ENCODE data around the gene CHN2.

CHN2 gene

DNA sequence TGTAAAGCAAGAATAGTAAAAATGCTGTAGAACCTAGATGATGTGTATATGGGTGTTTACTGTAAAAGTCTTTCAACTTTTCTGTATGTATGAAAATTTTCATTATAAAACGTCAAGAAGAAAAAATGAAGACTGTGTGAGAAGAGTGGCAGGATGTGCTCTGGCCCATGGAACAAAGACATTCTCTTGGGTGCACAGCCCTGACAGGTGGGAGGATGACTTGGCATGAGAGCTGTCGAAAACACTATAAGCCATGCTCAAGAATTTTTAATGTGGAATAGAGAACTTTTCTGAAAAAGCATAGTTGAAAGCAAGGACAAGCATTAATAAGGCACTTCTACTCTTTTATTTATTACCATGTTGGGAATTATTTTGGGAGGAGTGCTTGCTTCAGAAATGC, 185.0 kb downstream of the CHN2 start:
- H3K9me3 ChIP-seq (ENCODE audit: insufficient read depth, low read depth, low read length) = no peaks in the 10 kb centered on the region
- no peak overlapping the region for H3K9ac ChIP-seq (ENCODE audit: low read depth, low read length)
- no peak overlapping the region for H3K4me3 ChIP-seq (ENCODE audit: low read length)
- peaks cover 4% of the 10 kb centered on the region; the same call in 1 of the 2 replicates for H3K4me1 ChIP-seq (ENCODE audit: insufficient read depth, low read length)
- no peaks in the 10 kb centered on the region for H3K27me3 ChIP-seq (ENCODE audit: insufficient read depth, low read length)
- H3K27ac ChIP-seq (ENCODE audit: low read length) = no peak overlapping the region
- H3K36me3 ChIP-seq (ENCODE audit: insufficient read depth, low read depth, low read length) = no peaks in the 10 kb centered on the region

DNA sequence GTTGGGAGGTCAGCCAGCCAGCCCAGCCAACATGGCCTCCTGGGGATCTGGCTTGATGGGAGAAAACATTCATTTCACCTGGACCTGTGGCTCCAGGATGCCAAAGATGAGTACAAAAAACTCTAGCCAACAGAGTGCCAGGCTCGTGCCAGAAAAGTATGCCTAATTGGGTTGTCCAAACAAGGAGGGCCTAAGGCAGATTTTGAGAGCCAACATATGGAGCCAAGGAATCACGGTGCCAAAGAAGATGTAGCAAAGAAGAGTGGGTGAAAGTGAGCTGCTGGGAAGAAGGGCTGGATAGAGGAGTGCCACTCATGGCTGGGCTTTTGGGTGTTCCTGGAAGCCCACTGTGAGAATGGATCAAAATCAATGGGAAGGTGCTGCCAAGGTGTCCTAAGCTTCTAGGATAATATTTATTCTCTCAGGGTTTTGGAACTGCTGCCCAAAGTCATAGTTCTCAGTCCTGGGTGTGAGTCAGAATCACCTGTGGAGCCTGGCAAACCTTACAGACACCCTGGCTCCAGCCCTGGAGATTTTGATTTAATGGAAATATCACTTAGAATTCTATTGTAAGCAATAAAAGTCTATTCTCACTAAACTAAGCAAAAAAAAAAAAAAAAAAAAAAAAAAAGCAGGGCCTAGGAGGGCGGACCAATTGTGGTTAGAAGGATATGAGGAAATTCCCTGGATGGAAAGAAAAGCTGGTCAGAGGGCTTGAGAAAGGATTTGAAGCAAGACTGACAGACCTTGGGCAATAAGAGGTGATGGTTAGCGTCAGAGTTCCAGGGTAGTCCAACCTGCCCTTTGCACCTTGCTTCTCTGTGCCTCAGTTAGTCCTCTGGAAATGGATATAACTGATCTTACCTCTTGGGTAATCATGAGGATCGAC, 186.9 kb downstream of the CHN2 start:
- Histone ChIP-seq H3K27ac (ENCODE audit: low read length) (no peak overlapping the region), H3K4me1 (ENCODE audit: insufficient read depth, low read length) (no peaks in the 10 kb centered on the region), H3K36me3 (ENCODE audit: insufficient read depth, low read depth, low read length) (no peaks in the 10 kb centered on the region), H3K9me3 (ENCODE audit: insufficient read depth, low read depth, low read length) (no peaks in the 10 kb centered on the region), H3K4me3 (ENCODE audit: low read length) (no peak overlapping the region), H3K9ac (ENCODE audit: low read depth, low read length) (no peak overlapping the region), H3K27me3 (ENCODE audit: insufficient read depth, low read length) (no peaks in the 10 kb centered on the region)

DNA sequence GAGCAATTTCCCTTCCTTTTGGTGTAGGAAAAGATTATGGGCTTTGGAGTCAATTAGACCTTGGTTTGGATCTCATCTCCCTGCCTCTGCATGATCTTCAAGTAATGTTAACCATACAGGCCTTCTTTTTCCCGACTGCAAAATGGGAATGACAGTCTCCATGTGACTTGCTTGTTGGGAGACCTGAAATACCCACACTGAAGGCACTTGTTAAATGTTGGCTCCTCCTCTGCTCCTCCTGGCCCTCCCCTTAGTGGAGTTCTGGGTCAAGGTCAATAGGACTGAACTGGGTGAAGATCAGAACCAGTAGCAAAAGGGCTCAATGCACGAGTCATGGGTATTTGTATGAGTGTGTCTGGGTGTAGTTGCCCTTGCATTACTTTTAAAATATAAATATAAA, 189.7 kb downstream of the CHN2 start:
- H3K4me3 ChIP-seq (ENCODE audit: low read length) = no peak overlapping the region
- no peak overlapping the region for H3K9ac ChIP-seq (ENCODE audit: low read depth, low read length)
- no peak overlapping the region for H3K27ac ChIP-seq (ENCODE audit: low read length)
- no peaks in the 10 kb centered on the region for H3K36me3 ChIP-seq (ENCODE audit: insufficient read depth, low read depth, low read length)
- no peaks in the 10 kb centered on the region for H3K4me1 ChIP-seq (ENCODE audit: insufficient read depth, low read length)
- H3K9me3 ChIP-seq (ENCODE audit: insufficient read depth, low read depth, low read length) = no peaks in the 10 kb centered on the region
- no peaks in the 10 kb centered on the region for H3K27me3 ChIP-seq (ENCODE audit: insufficient read depth, low read length)

DNA sequence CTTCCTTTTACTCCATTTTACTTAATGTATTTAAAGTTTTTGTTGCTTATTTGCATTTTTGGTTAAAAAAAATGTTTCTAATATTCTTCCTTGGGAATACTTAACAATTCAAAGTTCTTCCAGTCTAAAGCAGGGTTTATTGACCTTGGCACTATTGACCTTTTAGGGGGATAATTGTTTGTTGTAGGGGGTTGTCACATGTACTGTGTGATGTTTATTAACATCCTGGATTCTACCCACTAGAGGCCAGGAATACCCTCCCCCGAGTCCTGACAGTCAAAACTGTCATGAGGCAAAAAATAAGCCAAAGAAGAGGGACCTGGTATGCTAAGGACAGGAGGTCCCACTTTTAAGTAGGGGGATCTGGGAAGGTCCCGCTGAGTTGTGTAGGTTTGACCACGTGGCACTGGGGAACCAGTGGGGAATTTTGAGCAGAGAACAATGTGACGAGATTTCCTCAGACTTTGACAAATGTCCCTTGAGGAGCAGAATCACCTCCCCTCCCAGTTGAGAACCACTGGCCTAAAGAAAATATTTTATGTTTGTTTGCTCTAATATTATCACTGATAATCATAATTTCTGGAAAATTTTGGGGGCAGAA, 190.7 kb downstream of the CHN2 start:
- no peak overlapping the region for H3K4me3 ChIP-seq (ENCODE audit: low read length)
- H3K36me3 ChIP-seq (ENCODE audit: insufficient read depth, low read depth, low read length) = no peaks in the 10 kb centered on the region
- no peaks in the 10 kb centered on the region for H3K4me1 ChIP-seq (ENCODE audit: insufficient read depth, low read length)
- no peak overlapping the region for H3K27ac ChIP-seq (ENCODE audit: low read length)
- H3K9ac ChIP-seq (ENCODE audit: low read depth, low read length) = no peak overlapping the region
- no peaks in the 10 kb centered on the region for H3K9me3 ChIP-seq (ENCODE audit: insufficient read depth, low read depth, low read length)
- H3K27me3 ChIP-seq (ENCODE audit: insufficient read depth, low read length) = no peaks in the 10 kb centered on the region

DNA sequence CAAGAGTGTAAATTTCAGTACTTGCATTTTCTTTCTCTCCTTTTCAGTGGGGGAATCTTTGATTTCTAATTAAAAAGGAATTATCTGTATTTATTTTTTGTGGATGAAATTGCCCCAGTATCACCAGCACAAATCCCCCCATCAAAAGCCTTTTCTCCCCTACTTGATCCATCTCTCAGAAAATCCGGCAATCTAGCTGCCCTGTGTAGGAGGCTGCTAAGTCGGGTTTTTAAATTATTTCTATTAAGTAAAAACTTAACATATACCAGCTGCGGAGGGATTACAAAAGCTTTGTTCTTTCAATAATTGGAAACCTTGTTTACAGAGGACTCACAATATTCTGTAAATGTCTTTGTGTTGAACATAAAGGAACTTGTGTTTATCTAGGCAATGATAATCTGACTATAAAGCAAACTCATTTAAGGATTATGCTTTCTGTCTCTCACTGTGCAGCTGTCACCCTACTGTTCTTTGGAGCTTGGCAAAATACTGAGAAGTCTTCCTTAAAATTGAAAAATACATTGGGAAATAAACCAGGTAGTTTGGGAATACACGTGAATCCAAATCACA, 191.7 kb downstream of the CHN2 start:
- no peaks in the 10 kb centered on the region for H3K36me3 ChIP-seq (ENCODE audit: insufficient read depth, low read depth, low read length)
- H3K9me3 ChIP-seq (ENCODE audit: insufficient read depth, low read depth, low read length) = no peaks in the 10 kb centered on the region
- H3K4me3 ChIP-seq (ENCODE audit: low read length) = no peak overlapping the region
- no peaks in the 10 kb centered on the region for H3K27me3 ChIP-seq (ENCODE audit: insufficient read depth, low read length)
- H3K9ac ChIP-seq (ENCODE audit: low read depth, low read length) = no peak overlapping the region
- no peaks in the 10 kb centered on the region for H3K4me1 ChIP-seq (ENCODE audit: insufficient read depth, low read length)
- no peak overlapping the region for H3K27ac ChIP-seq (ENCODE audit: low read length)

DNA sequence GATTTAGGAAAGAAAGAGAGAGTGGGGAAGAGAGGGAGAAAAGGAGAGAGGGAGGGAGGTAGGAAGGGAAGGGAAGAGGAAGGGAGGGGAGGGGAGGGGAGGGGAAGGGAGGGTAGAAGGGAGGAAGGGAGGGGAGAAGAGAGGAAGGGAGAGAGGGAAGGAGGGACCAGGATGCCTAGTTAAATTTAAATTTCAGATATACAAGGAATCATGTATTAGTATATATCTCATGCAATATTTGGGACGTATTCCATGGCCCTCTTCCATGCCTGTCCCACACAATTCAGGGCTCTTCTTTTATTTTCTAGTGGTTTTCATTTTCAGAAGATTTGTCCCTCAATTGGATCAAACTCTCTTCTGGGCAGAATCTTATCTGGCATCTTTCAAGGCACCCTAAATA, 196.7 kb downstream of the CHN2 start:
- Histone ChIP-seq H3K4me1 (ENCODE audit: insufficient read depth, low read length) (no peaks in the 10 kb centered on the region), H3K27ac (ENCODE audit: low read length) (no peak overlapping the region), H3K4me3 (ENCODE audit: low read length) (no peak overlapping the region), H3K36me3 (ENCODE audit: insufficient read depth, low read depth, low read length) (no peaks in the 10 kb centered on the region), H3K27me3 (ENCODE audit: insufficient read depth, low read length) (no peaks in the 10 kb centered on the region), H3K9ac (ENCODE audit: low read depth, low read length) (no peak overlapping the region), H3K9me3 (ENCODE audit: insufficient read depth, low read depth, low read length) (no peaks in the 10 kb centered on the region)

DNA sequence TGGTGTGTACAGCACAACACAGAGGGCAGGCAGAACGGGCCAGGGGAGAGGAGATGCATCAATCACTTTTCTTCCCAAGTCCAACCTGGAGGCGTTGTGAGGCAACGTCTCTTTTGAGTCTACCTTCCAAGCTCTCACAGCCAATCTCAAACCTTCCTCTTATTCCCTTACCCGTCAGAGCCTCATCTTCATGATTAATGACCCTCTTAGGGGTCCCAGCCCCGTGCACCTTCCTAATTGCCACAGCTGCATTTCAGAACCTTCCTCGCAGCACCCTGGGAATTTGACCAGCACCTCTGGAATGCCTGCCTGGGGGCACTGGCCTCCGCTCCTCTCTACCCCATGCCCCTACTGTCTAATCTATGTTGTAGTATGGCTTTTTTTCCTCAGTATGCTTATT, 199.7 kb downstream of the CHN2 start:
- Histone ChIP-seq H3K27ac (ENCODE audit: low read length) (no peak overlapping the region), H3K27me3 (ENCODE audit: insufficient read depth, low read length) (no peaks in the 10 kb centered on the region), H3K4me1 (ENCODE audit: insufficient read depth, low read length) (no peaks in the 10 kb centered on the region), H3K36me3 (ENCODE audit: insufficient read depth, low read depth, low read length) (no peaks in the 10 kb centered on the region), H3K4me3 (ENCODE audit: low read length) (no peak overlapping the region), H3K9ac (ENCODE audit: low read depth, low read length) (no peak overlapping the region), H3K9me3 (ENCODE audit: insufficient read depth, low read depth, low read length) (no peaks in the 10 kb centered on the region)

DNA sequence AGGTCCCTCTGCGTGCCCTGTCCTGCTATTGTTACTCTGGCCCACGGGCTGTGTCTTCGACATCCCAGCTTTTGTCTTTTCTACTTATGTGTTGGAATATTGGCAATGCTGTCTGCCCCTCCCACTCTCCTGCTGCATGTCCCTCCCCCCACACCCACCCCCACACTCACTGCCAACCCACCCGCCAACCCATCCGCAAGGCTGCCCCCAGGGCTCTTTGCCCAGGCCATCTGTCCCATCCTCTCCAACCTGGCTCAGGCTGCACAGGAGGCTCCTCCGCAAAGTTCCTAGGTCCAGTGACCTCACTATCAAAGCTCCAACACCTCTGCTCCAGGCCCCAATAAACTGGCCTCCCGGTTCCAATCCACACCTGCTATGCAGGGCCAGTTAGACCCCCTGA, 202.0 kb downstream of the CHN2 start:
- Histone ChIP-seq H3K4me3 (ENCODE audit: low read length) (no peak overlapping the region), H3K9ac (ENCODE audit: low read depth, low read length) (no peak overlapping the region), H3K27ac (ENCODE audit: low read length) (no peak overlapping the region), H3K9me3 (ENCODE audit: insufficient read depth, low read depth, low read length) (no peaks in the 10 kb centered on the region), H3K27me3 (ENCODE audit: insufficient read depth, low read length) (no peaks in the 10 kb centered on the region), H3K36me3 (ENCODE audit: insufficient read depth, low read depth, low read length) (no peaks in the 10 kb centered on the region), H3K4me1 (ENCODE audit: insufficient read depth, low read length) (no peaks in the 10 kb centered on the region)

DNA sequence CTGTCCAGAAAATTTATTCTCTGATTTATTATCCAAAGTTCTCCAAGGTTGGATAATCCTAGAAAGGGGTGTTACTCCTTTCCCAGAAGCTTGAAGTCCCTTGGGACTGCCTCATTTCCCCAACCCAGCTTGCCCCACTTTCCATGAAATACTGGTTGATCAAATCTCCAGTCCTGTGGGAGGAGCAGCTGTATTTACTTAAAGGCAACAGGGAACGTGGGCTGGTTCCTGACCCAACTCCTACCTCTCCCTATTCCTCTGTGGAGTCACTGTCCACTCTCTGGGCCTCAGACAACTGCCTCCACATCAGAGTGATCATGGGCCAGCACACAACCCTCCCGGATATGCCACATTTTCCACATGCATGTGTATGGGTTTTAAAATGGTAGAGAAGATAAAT, 202.8 kb downstream of the CHN2 start:
- no peaks in the 10 kb centered on the region for H3K9me3 ChIP-seq (ENCODE audit: insufficient read depth, low read depth, low read length)
- no peaks in the 10 kb centered on the region for H3K4me1 ChIP-seq (ENCODE audit: insufficient read depth, low read length)
- H3K4me3 ChIP-seq (ENCODE audit: low read length) = no peak overlapping the region
- H3K27ac ChIP-seq (ENCODE audit: low read length) = no peak overlapping the region
- no peak overlapping the region for H3K9ac ChIP-seq (ENCODE audit: low read depth, low read length)
- no peaks in the 10 kb centered on the region for H3K36me3 ChIP-seq (ENCODE audit: insufficient read depth, low read depth, low read length)
- H3K27me3 ChIP-seq (ENCODE audit: insufficient read depth, low read length) = no peaks in the 10 kb centered on the region

DNA sequence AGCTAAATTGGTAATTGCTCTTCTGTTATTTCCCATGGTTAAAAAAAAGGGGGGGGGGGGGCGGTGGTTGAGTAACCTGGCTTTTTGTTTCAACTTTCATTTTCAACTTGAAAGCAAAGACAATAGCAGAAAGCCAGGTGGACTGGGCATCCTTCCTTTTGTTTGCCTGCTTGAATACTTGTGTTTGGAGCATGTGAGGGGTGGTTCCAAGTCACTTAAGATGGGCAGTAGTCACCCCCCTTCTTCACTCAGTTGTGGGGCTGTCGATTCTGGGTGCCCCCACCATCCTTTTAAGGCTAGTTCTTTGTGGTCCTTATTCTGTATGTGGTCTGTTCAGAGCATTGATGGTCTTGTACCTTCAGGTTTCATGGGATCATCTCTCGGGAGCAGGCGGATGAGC, 203.4 kb downstream of the CHN2 start:
- H3K27ac ChIP-seq (ENCODE audit: low read length) = no peak overlapping the region
- no peak overlapping the region for H3K4me3 ChIP-seq (ENCODE audit: low read length)
- no peaks in the 10 kb centered on the region for H3K4me1 ChIP-seq (ENCODE audit: insufficient read depth, low read length)

DNA sequence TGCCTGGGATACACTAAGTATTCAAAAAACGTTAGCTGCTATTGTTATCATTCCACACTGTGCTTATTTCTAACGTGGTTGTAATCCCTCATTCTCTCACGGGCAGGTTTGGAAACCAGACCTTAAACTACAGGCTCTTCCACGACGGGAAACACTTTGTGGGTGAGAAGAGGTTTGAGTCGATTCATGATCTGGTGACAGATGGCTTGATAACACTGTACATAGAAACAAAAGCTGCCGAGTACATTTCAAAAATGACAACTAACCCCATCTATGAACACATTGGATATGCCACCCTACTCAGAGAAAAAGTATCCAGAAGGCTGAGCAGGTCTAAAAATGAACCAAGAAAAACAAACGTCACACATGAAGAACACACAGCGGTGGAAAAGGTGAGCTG, 205.9 kb downstream of the CHN2 start:
- Histone ChIP-seq H3K4me3 (ENCODE audit: low read length) (no peak overlapping the region), H3K36me3 (ENCODE audit: insufficient read depth, low read depth, low read length) (no peaks in the 10 kb centered on the region)

More for the DNA sequence above, 203.4 kb downstream of the CHN2 start:
- Histone ChIP-seq H3K36me3 (ENCODE audit: insufficient read depth, low read depth, low read length) (no peaks in the 10 kb centered on the region), H3K27me3 (ENCODE audit: insufficient read depth, low read length) (no peaks in the 10 kb centered on the region), H3K9me3 (ENCODE audit: insufficient read depth, low read depth, low read length) (no peaks in the 10 kb centered on the region), H3K9ac (ENCODE audit: low read depth, low read length) (no peak overlapping the region)

DNA sequence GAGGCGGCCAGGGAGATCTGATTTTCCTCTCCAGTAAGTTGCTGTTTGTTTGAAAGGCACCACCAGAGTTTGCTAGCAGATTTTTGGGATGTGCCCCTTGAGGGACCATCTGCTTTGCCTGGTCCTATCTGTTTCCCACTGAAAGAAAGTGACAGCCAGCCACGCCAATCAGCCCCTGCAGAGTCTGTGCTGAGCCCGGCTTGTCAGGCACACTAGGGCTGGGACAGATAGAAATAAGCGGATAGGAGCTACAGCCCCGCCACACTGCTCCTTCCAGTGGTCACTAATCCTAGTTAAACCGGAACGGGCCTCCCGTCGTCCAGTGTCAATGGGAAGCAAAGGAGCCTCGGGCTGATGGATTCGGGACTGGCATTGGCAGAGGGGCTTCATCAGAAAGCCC, 207.2 kb downstream of the CHN2 start:
- Histone ChIP-seq H3K27me3 (ENCODE audit: insufficient read depth, low read length) (no peaks in the 10 kb centered on the region), H3K9me3 (ENCODE audit: insufficient read depth, low read depth, low read length) (no peaks in the 10 kb centered on the region), H3K36me3 (ENCODE audit: insufficient read depth, low read depth, low read length) (no peaks in the 10 kb centered on the region), H3K27ac (ENCODE audit: low read length) (no peak overlapping the region), H3K4me1 (ENCODE audit: insufficient read depth, low read length) (no peaks in the 10 kb centered on the region), H3K9ac (ENCODE audit: low read depth, low read length) (no peak overlapping the region), H3K4me3 (ENCODE audit: low read length) (no peak overlapping the region)

More for the DNA sequence above, 205.9 kb downstream of the CHN2 start:
- no peak overlapping the region for H3K27ac ChIP-seq (ENCODE audit: low read length)
- no peak overlapping the region for H3K9ac ChIP-seq (ENCODE audit: low read depth, low read length)
- H3K27me3 ChIP-seq (ENCODE audit: insufficient read depth, low read length) = no peaks in the 10 kb centered on the region
- H3K4me1 ChIP-seq (ENCODE audit: insufficient read depth, low read length) = no peaks in the 10 kb centered on the region
- no peaks in the 10 kb centered on the region for H3K9me3 ChIP-seq (ENCODE audit: insufficient read depth, low read depth, low read length)
